ENCODE data around the gene RNH1. TPM values are rescaled to one million over a fixed set of nuclear protein-coding genes. Genes with fewer than 3 reads are reported as not detected.
"Not testable (repeated sequence)": the region's sequence is repeated elsewhere in the genome, so short reads cannot be mapped to it uniquely, and the experiment has no call there.

The RNH1 gene
- total RNA-seq, 1 experiment from 2014 or later = 288 TPM

DNA sequence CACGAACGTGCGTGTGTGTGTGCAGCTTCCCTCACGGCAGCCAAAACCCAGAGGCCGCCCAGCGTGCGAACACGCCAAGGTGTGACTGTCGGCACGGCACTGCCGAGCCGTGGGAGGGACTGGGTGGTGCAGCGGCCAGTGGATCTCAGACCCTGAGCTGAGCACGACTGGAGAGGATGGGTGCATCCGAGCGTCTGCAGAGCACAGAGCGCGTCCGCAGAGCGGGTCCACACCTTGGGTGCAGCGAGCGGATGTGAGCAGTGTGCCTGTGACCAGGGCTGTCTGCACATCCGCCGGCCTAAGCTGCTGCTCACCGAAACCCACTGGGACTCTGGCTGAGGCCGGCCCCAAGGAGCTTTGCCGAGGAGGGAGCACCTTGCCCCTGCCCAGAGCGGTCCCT lies 34.2 kb downstream of the RNH1 start:
- no TSS peak for BruUV-seq (replicated peaks)
- no peak for DNase-seq (ENCODE audit: unreplicated experiment)
- Mint-ChIP-seq H3K27ac (ENCODE audit: low read depth, unreplicated experiment) (no peak overlapping the region), H3K4me3 (ENCODE audit: unreplicated experiment) (no peak overlapping the region), H3K36me3 (ENCODE audit: insufficient read depth, unreplicated experiment) (peaks cover 6% of the 10 kb centered on the region), H3K27me3 (ENCODE audit: insufficient read depth, unreplicated experiment) (no peaks in the 10 kb centered on the region), H3K4me1 (ENCODE audit: insufficient read depth, unreplicated experiment) (no peaks in the 10 kb centered on the region), H3K9me3 (ENCODE audit: unreplicated experiment) (no peaks in the 10 kb centered on the region)
- intact Hi-C loops (cut with micrococcal nuclease) = no loop called here
- TF ChIP-seq, protein P1, sequence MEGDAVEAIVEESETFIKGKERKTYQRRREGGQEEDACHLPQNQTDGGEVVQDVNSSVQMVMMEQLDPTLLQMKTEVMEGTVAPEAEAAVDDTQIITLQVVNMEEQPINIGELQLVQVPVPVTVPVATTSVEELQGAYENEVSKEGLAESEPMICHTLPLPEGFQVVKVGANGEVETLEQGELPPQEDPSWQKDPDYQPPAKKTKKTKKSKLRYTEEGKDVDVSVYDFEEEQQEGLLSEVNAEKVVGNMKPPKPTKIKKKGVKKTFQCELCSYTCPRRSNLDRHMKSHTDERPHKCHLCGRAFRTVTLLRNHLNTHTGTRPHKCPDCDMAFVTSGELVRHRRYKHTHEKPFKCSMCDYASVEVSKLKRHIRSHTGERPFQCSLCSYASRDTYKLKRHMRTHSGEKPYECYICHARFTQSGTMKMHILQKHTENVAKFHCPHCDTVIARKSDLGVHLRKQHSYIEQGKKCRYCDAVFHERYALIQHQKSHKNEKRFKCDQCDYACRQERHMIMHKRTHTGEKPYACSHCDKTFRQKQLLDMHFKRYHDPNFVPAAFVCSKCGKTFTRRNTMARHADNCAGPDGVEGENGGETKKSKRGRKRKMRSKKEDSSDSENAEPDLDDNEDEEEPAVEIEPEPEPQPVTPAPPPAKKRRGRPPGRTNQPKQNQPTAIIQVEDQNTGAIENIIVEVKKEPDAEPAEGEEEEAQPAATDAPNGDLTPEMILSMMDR (IDR thresholded peaks at IDR 0.05; ENCODE audit: unreplicated experiment) = no peak
- CTCF ChIA-PET = interaction anchor here (0.6 to 1.1 kb wide), 4 partner anchors 13 to 222 kb away, joined by 3 to 4 read pairs (median 4); no protein-coding TSS in a partner anchor
- POLR2A ChIA-PET = interaction anchor here (0.5 kb wide), 1 partner anchor 270 kb away, joined by 3 read pairs; no protein-coding TSS in a partner anchor

DNA sequence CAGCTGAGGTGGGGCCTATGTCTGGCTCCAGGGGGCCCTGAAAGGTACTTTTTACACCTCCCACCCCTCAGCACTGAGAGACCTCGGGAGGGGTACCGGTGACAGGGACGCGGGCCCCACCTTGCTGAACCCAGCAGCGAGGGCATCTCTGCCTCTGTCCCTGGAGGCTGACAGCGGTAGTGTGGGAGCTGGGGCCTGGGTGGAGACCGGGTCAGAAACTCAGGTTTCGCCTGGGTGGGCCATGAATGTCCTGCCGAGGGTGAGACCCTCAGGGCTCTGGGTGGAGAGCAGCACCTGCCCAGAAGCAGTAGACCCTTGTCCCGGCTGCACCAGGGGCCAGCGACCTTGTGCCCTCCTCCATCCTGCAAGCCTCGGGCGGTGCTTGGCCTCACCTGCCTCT lies 34.8 kb downstream of the RNH1 start:
- intact Hi-C loops (cut with micrococcal nuclease) = no loop called here
- ChIA-PET CTCF (interaction anchor here (1.1 kb wide), 2 partner anchors 21 to 222 kb away, joined by 3 to 4 read pairs; no protein-coding TSS in a partner anchor), POLR2A (interaction anchor here (0.5 kb wide), 1 partner anchor 271 kb away, joined by 3 read pairs; no protein-coding TSS in a partner anchor)
- Mint-ChIP-seq H3K27ac (ENCODE audit: low read depth, unreplicated experiment) (no peak overlapping the region), H3K27me3 (ENCODE audit: insufficient read depth, unreplicated experiment) (no peaks in the 10 kb centered on the region), H3K9me3 (ENCODE audit: unreplicated experiment) (no peaks in the 10 kb centered on the region), H3K4me3 (ENCODE audit: unreplicated experiment) (no peak overlapping the region), H3K4me1 (ENCODE audit: insufficient read depth, unreplicated experiment) (no peaks in the 10 kb centered on the region), H3K36me3 (ENCODE audit: insufficient read depth, unreplicated experiment) (peaks cover 6% of the 10 kb centered on the region)
- TF ChIP-seq, protein P1 (IDR thresholded peaks at IDR 0.05; ENCODE audit: unreplicated experiment) = no peak
- no peak for DNase-seq (ENCODE audit: unreplicated experiment)
- no TSS peak for BruUV-seq (replicated peaks)

DNA sequence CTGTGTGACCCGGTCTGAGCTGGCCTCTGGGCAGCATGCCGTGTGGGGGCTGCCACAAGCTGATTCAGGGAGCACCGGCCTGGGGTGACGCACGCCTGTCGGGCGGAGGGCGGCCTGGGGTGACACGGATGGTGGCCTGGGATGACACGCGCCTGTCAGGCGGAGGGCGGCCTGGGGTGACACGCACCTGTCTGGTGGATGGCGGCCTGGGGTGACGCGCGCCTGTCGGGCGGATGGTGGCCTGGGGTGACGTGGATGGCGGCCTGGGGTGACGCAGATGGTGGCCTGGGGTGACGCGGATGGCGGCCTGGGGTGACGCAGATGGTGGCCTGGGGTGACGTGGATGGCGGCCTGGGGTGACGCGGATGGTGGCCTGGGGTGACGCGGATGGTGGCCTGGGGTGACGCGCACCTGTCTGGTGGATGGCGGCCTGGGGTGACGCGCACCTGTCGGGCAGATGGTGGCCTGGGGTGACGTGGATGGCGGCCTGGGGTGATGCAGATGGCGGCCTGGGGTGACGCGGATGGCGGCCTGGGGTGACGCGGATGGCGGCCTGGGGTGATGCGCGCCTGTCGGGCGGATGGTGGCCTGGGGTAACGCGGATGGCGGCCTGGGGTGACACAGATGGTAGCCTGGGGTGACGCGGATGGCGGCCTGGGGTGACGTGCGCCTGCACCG lies 35.4 kb downstream of the RNH1 start:
- H3K4me3 Mint-ChIP-seq (ENCODE audit: unreplicated experiment) = no peak overlapping the region
- no peaks in the 10 kb centered on the region for H3K4me1 Mint-ChIP-seq (ENCODE audit: insufficient read depth, unreplicated experiment)
- ChIA-PET CTCF (interaction anchor here (0.6 to 0.9 kb wide), 2 partner anchors 10 to 21 kb away, joined by 3 read pairs; no protein-coding TSS in a partner anchor), POLR2A (interaction anchor here (1.5 kb wide), 1 partner anchor 24 kb away, joined by 4 read pairs; no protein-coding TSS in a partner anchor)
- intact Hi-C loops (cut with micrococcal nuclease) = no loop called here
- DNase-seq (ENCODE audit: unreplicated experiment) = no peak
- TF ChIP-seq, protein P1 (IDR thresholded peaks at IDR 0.05; ENCODE audit: unreplicated experiment) = no peak
- no peak overlapping the region for H3K27ac Mint-ChIP-seq (ENCODE audit: low read depth, unreplicated experiment)
- H3K27me3 Mint-ChIP-seq (ENCODE audit: insufficient read depth, unreplicated experiment) = no peaks in the 10 kb centered on the region
- BruUV-seq (replicated peaks) = no TSS peak
- H3K9me3 Mint-ChIP-seq (ENCODE audit: unreplicated experiment) = no peaks in the 10 kb centered on the region
- H3K36me3 Mint-ChIP-seq (ENCODE audit: insufficient read depth, unreplicated experiment) = peaks cover 10% of the 10 kb centered on the region

DNA sequence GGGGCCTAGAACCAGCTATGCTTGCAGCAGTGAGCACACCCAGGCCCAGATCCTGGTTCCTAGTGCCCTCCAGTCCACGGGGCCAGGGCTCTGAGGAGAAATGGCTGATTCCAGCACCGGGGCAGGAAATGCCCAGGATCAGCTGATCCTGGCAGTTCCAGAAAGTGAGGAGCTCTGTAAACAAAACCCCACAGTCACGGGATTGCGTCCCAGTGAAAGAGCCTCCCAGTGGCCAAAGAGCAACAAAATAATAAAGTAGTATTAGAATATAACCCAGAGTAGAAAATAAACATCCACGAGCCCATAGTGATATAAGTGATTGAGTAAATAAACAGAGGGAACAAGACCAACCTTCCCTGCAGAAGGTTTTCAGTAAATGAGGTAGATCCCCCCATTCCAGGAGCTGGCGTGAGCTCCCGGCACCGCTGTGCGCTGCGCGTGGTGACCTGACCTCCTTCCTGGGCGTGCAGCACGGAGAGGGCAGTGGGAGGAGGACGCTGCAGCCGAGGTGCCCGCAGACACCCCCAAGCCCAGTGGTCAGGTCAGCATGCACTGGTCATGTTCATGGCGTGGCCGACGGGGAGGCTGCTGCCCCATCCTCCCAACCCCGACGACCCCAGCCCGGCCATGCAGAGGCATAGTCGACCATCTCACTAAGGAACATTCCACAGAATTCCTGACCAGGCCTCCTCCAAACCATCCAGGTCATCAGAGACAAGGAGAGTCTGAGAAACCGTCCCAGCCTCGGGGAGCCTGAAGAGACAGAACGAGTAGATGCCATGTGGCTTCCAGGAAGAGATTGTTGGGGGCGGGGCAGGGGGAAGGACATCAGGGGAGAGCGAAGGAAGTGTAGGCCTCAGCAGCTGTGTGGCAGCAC lies 37.1 kb downstream of the RNH1 start:
- intact Hi-C loops (cut with micrococcal nuclease) = no loop called here
- TF ChIP-seq, protein P1 (IDR thresholded peaks at IDR 0.05; ENCODE audit: unreplicated experiment) = no peak
- no peaks in the 10 kb centered on the region for H3K4me1 Mint-ChIP-seq (ENCODE audit: insufficient read depth, unreplicated experiment)
- no peaks in the 10 kb centered on the region for H3K9me3 Mint-ChIP-seq (ENCODE audit: unreplicated experiment)
- H3K4me3 Mint-ChIP-seq (ENCODE audit: unreplicated experiment) = no peak overlapping the region
- DNase-seq (ENCODE audit: unreplicated experiment) = no peak
- H3K27ac Mint-ChIP-seq (ENCODE audit: low read depth, unreplicated experiment) = peak overlapping the region; percentile 46
- no TSS peak for BruUV-seq (replicated peaks)
- CTCF ChIA-PET = interaction anchor here (1.0 kb wide), 1 partner anchor 20 kb away, joined by 3 read pairs; no protein-coding TSS in a partner anchor
- H3K27me3 Mint-ChIP-seq (ENCODE audit: insufficient read depth, unreplicated experiment) = no peaks in the 10 kb centered on the region
- POLR2A ChIA-PET = interaction anchor here (1.5 kb wide), 1 partner anchor 22 kb away, joined by 4 read pairs; no protein-coding TSS in a partner anchor
- peaks cover 11% of the 10 kb centered on the region for H3K36me3 Mint-ChIP-seq (ENCODE audit: insufficient read depth, unreplicated experiment)

DNA sequence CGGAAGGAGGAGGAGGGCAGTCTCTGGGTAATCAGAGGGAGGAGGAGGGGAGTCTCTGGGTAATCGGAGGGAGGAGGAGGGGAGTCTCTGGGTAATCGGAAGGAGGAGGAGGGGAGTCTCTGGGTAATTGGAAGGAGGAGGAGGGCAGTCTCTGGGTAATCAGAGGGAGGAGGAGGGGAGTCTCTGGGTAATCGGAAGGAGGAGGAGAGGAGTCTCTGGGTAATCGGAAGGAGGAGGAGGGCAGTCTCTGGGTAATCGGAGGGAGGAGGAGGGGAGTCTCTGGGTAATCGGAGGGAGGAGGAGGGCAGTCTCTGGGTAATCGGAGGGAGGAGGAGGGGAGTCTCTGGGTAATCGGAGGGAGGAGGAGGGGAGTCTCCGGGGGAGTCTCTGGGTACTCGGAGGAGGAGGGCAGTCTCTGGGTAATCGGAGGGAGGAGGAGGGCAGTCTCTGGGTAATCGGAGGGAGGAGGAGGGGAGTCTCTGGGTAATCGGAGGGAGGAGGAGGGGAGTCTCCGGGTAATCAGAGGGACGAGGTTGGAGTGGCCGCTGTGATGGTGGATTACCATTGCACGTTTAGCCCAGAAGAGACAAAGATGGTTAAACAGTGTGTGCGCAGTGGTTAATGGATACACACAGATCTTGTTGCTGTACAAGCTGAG lies 37.9 kb downstream of the RNH1 start:
- BruUV-seq (replicated peaks); H3K4me3 Mint-ChIP-seq (ENCODE audit: unreplicated experiment); H3K4me1 Mint-ChIP-seq (ENCODE audit: insufficient read depth, unreplicated experiment); DNase-seq (ENCODE audit: unreplicated experiment); intact Hi-C loops (cut with micrococcal nuclease); H3K9me3 Mint-ChIP-seq (ENCODE audit: unreplicated experiment); POLR2A ChIA-PET; H3K27me3 Mint-ChIP-seq (ENCODE audit: insufficient read depth, unreplicated experiment); H3K36me3 Mint-ChIP-seq (ENCODE audit: insufficient read depth, unreplicated experiment): not testable (repeated sequence)
- peak overlapping the region; percentile 46 for H3K27ac Mint-ChIP-seq (ENCODE audit: low read depth, unreplicated experiment)
- CTCF ChIA-PET = interaction anchor here (1.0 kb wide), 1 partner anchor 20 kb away, joined by 3 read pairs; no protein-coding TSS in a partner anchor
